ENCODE data around the gene CIRBP. TPM values are rescaled to one million over a fixed set of nuclear protein-coding genes. Genes with fewer than 3 reads are reported as not detected.

CIRBP gene
- total and polyA plus RNA-seq, 4 donors, result 41.1 to 135 (median 96.9) TPM

DNA sequence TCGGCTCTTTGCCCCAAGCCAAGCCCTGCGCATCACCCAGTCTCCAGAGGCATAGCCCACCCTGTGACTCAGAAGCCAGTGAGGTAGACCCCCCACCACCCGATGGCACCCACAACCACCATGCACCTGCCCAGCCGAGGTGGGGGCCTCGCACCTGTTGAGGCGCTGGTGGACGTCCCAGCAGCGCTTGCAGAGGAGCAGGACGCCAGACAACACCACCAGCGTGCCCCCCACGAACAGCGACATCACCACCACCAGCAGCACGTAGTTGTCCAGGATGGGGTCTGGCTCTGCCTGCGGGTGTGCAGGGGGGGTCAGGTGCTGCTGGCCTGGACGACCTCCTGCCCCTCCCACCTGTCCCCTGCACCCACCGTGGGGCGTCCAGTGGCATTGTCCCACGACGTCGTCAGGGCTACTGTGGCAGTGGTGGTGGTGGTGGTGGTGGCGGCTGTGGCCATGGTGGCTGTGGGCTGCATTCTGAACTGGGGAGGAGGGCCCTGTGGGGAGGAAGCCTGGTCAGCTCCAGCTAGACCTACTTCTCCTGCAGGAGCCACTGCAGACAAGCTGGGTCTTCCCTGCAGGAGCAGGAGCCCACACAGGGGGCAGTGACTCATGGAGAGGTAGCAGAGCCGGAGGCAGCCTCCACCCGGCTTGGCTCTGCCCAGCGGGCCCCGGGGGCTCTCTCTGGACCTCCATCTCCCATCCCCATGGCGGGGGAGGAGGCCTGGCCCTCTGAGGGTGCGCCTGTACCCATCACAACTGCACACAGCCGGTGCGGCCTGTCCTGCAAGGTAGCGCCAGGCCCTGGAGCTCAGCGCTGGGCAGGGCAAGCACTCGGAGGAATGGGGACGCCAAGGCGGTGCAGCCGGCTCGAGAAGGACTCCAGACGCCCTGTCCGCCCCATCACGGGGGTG lies 33.2 kb upstream of the CIRBP start:
- Histone ChIP-seq H3K27me3 (ENCODE audit: control insufficient read depth in 4 of 4, insufficient read depth in 4 of 4, low read length in 3 of 4) (no peaks in the 10 kb centered on the region), H3K9ac (ENCODE audit: low read depth in 1 of 2, low read length in 2 of 2) (no peak overlapping the region), H3K9me3 (ENCODE audit: control insufficient read depth in 4 of 4, low read length in 3 of 4) (no peaks in the 10 kb centered on the region), H3K4me1 (ENCODE audit: control insufficient read depth in 4 of 4, insufficient read depth in 4 of 4, low read length in 3 of 4) (peaks cover 2 to 26% (median 12%) of the 10 kb centered on the region in 4 donors), H3K4me3 (ENCODE audit: low read depth in 1 of 3, low read length in 3 of 3) (no peak overlapping the region), H3K36me3 (ENCODE audit: control insufficient read depth in 4 of 4, insufficient read depth in 3 of 4, low read depth in 1 of 4, low read length in 3 of 4) (no peaks in the 10 kb centered on the region), H3K27ac (ENCODE audit: low read depth in 1 of 2, low read length in 2 of 2) (no peak overlapping the region)
- WGBS, result 84% methylated on average over 39 of the region's 39 CpGs
- TF ChIP-seq FOXA2 (IDR thresholded peaks at IDR 0.05), result no peak
- no peak for TF ChIP-seq YY1 (IDR thresholded peaks at IDR 0.05)
- TF ChIP-seq EGR1 (IDR thresholded peaks at IDR 0.05; ENCODE audit: low read depth in 2 of 2), result no peak
- no peak for TF ChIP-seq SP1 (IDR thresholded peaks at IDR 0.05)
- TF ChIP-seq RAD21 (IDR thresholded peaks at IDR 0.05), result no peak
- TF ChIP-seq, protein P1, sequence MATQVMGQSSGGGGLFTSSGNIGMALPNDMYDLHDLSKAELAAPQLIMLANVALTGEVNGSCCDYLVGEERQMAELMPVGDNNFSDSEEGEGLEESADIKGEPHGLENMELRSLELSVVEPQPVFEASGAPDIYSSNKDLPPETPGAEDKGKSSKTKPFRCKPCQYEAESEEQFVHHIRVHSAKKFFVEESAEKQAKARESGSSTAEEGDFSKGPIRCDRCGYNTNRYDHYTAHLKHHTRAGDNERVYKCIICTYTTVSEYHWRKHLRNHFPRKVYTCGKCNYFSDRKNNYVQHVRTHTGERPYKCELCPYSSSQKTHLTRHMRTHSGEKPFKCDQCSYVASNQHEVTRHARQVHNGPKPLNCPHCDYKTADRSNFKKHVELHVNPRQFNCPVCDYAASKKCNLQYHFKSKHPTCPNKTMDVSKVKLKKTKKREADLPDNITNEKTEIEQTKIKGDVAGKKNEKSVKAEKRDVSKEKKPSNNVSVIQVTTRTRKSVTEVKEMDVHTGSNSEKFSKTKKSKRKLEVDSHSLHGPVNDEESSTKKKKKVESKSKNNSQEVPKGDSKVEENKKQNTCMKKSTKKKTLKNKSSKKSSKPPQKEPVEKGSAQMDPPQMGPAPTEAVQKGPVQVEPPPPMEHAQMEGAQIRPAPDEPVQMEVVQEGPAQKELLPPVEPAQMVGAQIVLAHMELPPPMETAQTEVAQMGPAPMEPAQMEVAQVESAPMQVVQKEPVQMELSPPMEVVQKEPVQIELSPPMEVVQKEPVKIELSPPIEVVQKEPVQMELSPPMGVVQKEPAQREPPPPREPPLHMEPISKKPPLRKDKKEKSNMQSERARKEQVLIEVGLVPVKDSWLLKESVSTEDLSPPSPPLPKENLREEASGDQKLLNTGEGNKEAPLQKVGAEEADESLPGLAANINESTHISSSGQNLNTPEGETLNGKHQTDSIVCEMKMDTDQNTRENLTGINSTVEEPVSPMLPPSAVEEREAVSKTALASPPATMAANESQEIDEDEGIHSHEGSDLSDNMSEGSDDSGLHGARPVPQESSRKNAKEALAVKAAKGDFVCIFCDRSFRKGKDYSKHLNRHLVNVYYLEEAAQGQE (IDR thresholded peaks at IDR 0.05), result no peak
- no peak for TF ChIP-seq JUND (IDR thresholded peaks at IDR 0.05)
- no peak for TF ChIP-seq RXRA (IDR thresholded peaks at IDR 0.05)
- no peak for TF ChIP-seq NR2F2 (IDR thresholded peaks at IDR 0.05)
- TF ChIP-seq, protein P2, sequence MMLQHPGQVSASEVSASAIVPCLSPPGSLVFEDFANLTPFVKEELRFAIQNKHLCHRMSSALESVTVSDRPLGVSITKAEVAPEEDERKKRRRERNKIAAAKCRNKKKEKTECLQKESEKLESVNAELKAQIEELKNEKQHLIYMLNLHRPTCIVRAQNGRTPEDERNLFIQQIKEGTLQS (IDR thresholded peaks at IDR 0.05), result no peak
- TF ChIP-seq, protein P3, sequence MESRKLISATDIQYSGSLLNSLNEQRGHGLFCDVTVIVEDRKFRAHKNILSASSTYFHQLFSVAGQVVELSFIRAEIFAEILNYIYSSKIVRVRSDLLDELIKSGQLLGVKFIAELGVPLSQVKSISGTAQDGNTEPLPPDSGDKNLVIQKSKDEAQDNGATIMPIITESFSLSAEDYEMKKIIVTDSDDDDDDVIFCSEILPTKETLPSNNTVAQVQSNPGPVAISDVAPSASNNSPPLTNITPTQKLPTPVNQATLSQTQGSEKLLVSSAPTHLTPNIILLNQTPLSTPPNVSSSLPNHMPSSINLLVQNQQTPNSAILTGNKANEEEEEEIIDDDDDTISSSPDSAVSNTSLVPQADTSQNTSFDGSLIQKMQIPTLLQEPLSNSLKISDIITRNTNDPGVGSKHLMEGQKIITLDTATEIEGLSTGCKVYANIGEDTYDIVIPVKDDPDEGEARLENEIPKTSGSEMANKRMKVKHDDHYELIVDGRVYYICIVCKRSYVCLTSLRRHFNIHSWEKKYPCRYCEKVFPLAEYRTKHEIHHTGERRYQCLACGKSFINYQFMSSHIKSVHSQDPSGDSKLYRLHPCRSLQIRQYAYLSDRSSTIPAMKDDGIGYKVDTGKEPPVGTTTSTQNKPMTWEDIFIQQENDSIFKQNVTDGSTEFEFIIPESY (IDR thresholded peaks at IDR 0.05), result no peak
- TF ChIP-seq HNF4A (conservative IDR thresholded peaks at IDR 0.05), result no peak
- no peak for TF ChIP-seq GABPA (IDR thresholded peaks at IDR 0.05 in 1 of 2, conservative IDR thresholded peaks at IDR 0.05 in 1 of 2)
- DNase-seq (ENCODE audit: low spot score), result no peak

- H3K36me3 ChIP-seq (ENCODE audit: control insufficient read depth in 4 of 4, insufficient read depth in 3 of 4, low read depth in 1 of 4, low read length in 3 of 4), result no peaks in the 10 kb centered on the region
- TF ChIP-seq GABPA (IDR thresholded peaks at IDR 0.05 in 1 of 2, conservative IDR thresholded peaks at IDR 0.05 in 1 of 2) (no peak), SP1 (IDR thresholded peaks at IDR 0.05) (no peak), EGR1 (IDR thresholded peaks at IDR 0.05; ENCODE audit: low read depth in 2 of 2) (no peak), NR2F2 (IDR thresholded peaks at IDR 0.05) (no peak), HNF4A (conservative IDR thresholded peaks at IDR 0.05) (no peak), YY1 (IDR thresholded peaks at IDR 0.05) (no peak), RXRA (IDR thresholded peaks at IDR 0.05) (no peak), JUND (IDR thresholded peaks at IDR 0.05) (no peak)
- H3K9ac ChIP-seq (ENCODE audit: low read depth in 1 of 2, low read length in 2 of 2), result no peak overlapping the region
- 24% methylated on average over 42 of the region's 42 CpGs for WGBS
- no peaks in the 10 kb centered on the region for H3K9me3 ChIP-seq (ENCODE audit: control insufficient read depth in 4 of 4, low read length in 3 of 4)
- H3K27ac ChIP-seq (ENCODE audit: low read depth in 1 of 2, low read length in 2 of 2), result no peak overlapping the region
- H3K27me3 ChIP-seq (ENCODE audit: control insufficient read depth in 4 of 4, insufficient read depth in 4 of 4, low read length in 3 of 4), result no peaks in the 10 kb centered on the region
- peaks cover 7 to 33% (median 18%) of the 10 kb centered on the region in 4 donors for H3K4me1 ChIP-seq (ENCODE audit: control insufficient read depth in 4 of 4, insufficient read depth in 4 of 4, low read length in 3 of 4)
- H3K4me3 ChIP-seq (ENCODE audit: low read depth in 1 of 3, low read length in 3 of 3), result peak overlapping the region in 1 of 3 donors; percentile 54
- DNase-seq (ENCODE audit: low spot score), result no peak
These were observed 32.6 kb upstream of the CIRBP start for GRCh38 chr19:1236576-1236975.

Data from liver (tissue), 9 donors.